Measurements from ENCODE around the gene LIFR.

The LIFR gene

GRCh38 chr5:38441453-38442246 lies 114.8 kb downstream of the LIFR start (continued):
- TF ChIP-seq ZNF677 (tag by site-specific recombination; IDR thresholded peaks at IDR 0.05) (no peak), ZNF23 (tag by site-specific recombination; IDR thresholded peaks at IDR 0.05; ENCODE audit: borderline replicate concordance) (no peak), ZNF747 (tag by site-specific recombination; IDR thresholded peaks at IDR 0.05) (no peak), ZNF350 (tag by site-specific recombination; IDR thresholded peaks at IDR 0.05) (no peak), ZNF560 (tag by site-specific recombination; IDR thresholded peaks at IDR 0.05; ENCODE audit: borderline replicate concordance) (no peak), ZNF132 (tag by site-specific recombination; IDR thresholded peaks at IDR 0.05; ENCODE audit: borderline replicate concordance) (no peak), ZSCAN5A (tag by site-specific recombination; IDR thresholded peaks at IDR 0.05) (no peak), PRDM6 (tag by site-specific recombination; IDR thresholded peaks at IDR 0.05) (no peak), ZBTB21 (tag by site-specific recombination; IDR thresholded peaks at IDR 0.05) (no peak), ZNF830 (tag by site-specific recombination; IDR thresholded peaks at IDR 0.05; ENCODE audit: low read depth) (no peak), ZNF777 (tag by site-specific recombination; IDR thresholded peaks at IDR 0.05; ENCODE audit: borderline replicate concordance) (no peak), KLF17 (tag by site-specific recombination; IDR thresholded peaks at IDR 0.05) (peak; percentile 51; the same call in 1 of the 2 replicates), ZNF394 (tag by site-specific recombination; IDR thresholded peaks at IDR 0.05; ENCODE audit: borderline replicate concordance) (no peak; the same call in 1 of the 2 replicates), ZNF843 (tag by site-specific recombination; IDR thresholded peaks at IDR 0.05) (no peak), ZNF623 (tag by site-specific recombination; IDR thresholded peaks at IDR 0.05) (no peak), ZSCAN4 (tag by site-specific recombination; IDR thresholded peaks at IDR 0.05) (peak; percentile 66), ZBTB49 (tag by site-specific recombination; IDR thresholded peaks at IDR 0.05; ENCODE audit: low read depth) (no peak), CTCF (tag by site-specific recombination; IDR thresholded peaks at IDR 0.05) (peak; percentile 97), ZNF473 (tag by site-specific recombination; IDR thresholded peaks at IDR 0.05) (no peak), SCRT1 (tag by site-specific recombination; IDR thresholded peaks at IDR 0.05; ENCODE audit: borderline replicate concordance) (no peak), PATZ1 (tag by site-specific recombination; IDR thresholded peaks at IDR 0.05) (no peak), ZBTB17 (tag by site-specific recombination; IDR thresholded peaks at IDR 0.05) (peak; percentile 72), ZNF266 (tag by site-specific recombination; IDR thresholded peaks at IDR 0.05; ENCODE audit: low read depth) (no peak), ZNF621 (tag by site-specific recombination; IDR thresholded peaks at IDR 0.05) (no peak), ZNF707 (tag by site-specific recombination; IDR thresholded peaks at IDR 0.05) (no peak), RBAK (tag by site-specific recombination; IDR thresholded peaks at IDR 0.05) (no peak)
